ENCODE results near the gene KLF14.

GRCh38 chr7:130683026-130683425, 51.0 kb downstream of the KLF14 start:
- TF ChIP-seq MEF2A (IDR thresholded peaks at IDR 0.05; ENCODE audit: control insufficient read depth, low read depth, low read length) (no peak), PCBP2 (IDR thresholded peaks at IDR 0.05; ENCODE audit: low read depth, low read length, poor library complexity, severe bottlenecking) (no peak), FOXK2 (conservative IDR thresholded peaks at IDR 0.05 in 1 of 2, IDR thresholded peaks at IDR 0.05 in 1 of 2; ENCODE audit: low read depth in 2 of 2) (no peak)
